H1 (cell line): Measurements from ENCODE around the gene VEGFC. TPM values are rescaled to one million over a fixed set of nuclear protein-coding genes. Genes with fewer than 3 reads are reported as not detected.

Experiments
- BCL11A ChIP-seq, 2 experiments: IDR thresholded peaks; one replicate each; pipeline ENCODE4 v1.6.1; 2011; ENCODE audit warnings: low read depth in 2 of 2, low read length in 2 of 2, mild to moderate bottlenecking in 2 of 2
- CREB1 ChIP-seq: IDR thresholded peaks from 2 replicates; pipeline ENCODE4 v1.6.1; 2012; ENCODE audit warnings: inconsistent platforms
- JUN ChIP-seq: IDR thresholded peaks from 2 replicates; pipeline ENCODE4 v1.6.1; 2011; ENCODE audit warnings: low read depth, mild to moderate bottlenecking, improper control_type of control experiment, low read length
- KDM1A ChIP-seq: fragments of 200-600, 300-600 bp; sonication (generic); IDR thresholded peaks from 2 replicates; pipeline ENCODE4 v1.7.1; 2016; ENCODE audit warnings: mild to moderate bottlenecking, low read length, borderline replicate concordance
- TEAD4 ChIP-seq: IDR thresholded peaks from 2 replicates; pipeline ENCODE4 v1.6.1; 2012; ENCODE audit warnings: low read depth, low read length, inconsistent platforms, mixed read lengths
- polyA plus RNA-seq, 7 experiments: library from polyadenylated mRNA; depleted of rRNA in 3 of 7; stranded (reverse) in 5 of 7; unstranded in 2 of 7; fragments of >200 nt in 5 of 7; fragments of 200-250 nt in 2 of 7; gene quantifications; 1 replicate in 5 of 7; 2 replicates in 1 of 7; 4 replicates in 1 of 7; pipeline versions ENCODE4 v1.2.1 to v1.2.3, GENCODE V29; 2011 to 2013; ENCODE audit warnings: missing spikeins in 2 of 7, mixed read lengths in 2 of 7
- total RNA-seq: library from RNA; stranded (reverse); fragmentation: NEBNext Ultra II Directional; extraction: Animal tissue kit (Norgen Biotek cat#: 25700); gene quantifications from 2 replicates; pipeline ENCODE4 v1.2.1, GENCODE V29; 2021

The VEGFC gene
- total and polyA plus RNA-seq, 2 of the 8 experiments (the other 6 are each of a cell fraction or from before 2014, with no cell fraction given), result 0.53 to 1.4 TPM

DNA sequence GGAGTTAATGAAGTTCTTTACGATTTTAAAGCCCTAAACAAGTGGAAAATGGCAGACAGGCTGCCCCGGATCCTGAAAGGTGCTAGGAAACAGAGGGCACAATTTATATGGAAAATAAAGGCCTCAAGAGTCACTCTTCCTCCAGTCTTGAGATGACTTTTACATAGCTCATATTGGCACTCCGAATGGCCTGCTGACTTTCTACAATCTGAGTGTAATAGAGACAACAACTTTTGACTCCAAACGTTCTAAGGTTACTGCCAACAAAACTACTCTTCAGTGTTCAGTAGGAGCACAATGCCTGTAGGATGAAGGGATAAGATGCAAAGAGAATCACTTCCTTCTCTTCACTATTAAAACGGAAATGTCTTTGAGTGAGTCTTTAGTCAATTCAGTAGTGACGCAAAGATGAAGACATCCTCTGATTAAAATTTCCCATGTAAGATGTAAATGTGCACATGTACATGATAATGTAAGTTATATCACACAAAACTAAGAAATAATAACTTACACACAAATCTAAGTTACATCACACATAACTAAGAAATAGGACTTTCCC is 40.5 kb downstream of the VEGFC start (continued):
- TF ChIP-seq BCL11A (IDR thresholded peaks at IDR 0.05; ENCODE audit: low read depth in 2 of 2, low read length in 2 of 2), result no peak
- no peak for TF ChIP-seq JUN
- TF ChIP-seq TEAD4, result no peak
- TF ChIP-seq KDM1A, result no peak
- TF ChIP-seq CREB1, result no peak
